Transverse colon (tissue), 4 donors: Measurements from ENCODE around the gene FOXC2.

Source experiments
- CTCF ChIP-seq, 5 experiments: fragments of 200-600 bp in 3 of 5; fragments of 450-650 bp in 2 of 5; sonication (generic) in 3 of 5; IDR thresholded peaks; 1 replicate in 2 of 5; 2 replicates in 3 of 5; pipeline ENCODE4 v1.5.1; 2016 to 2017; ENCODE audit warnings: antibody characterized with exemption in 5 of 5, inconsistent platforms in 3 of 5, mild to moderate bottlenecking in 2 of 5, moderate library complexity in 1 of 5
- POLR2AphosphoS5 ChIP-seq, 3 donors: sonication (generic); formaldehyde crosslinking; IDR thresholded peaks; one replicate each; pipeline ENCODE4 v1.6.1; 2016; ENCODE audit warnings: antibody characterized with exemption in 3 of 3

GRCh38 chr16:86618431-86619238, 52.0 kb downstream of the FOXC2 start:
- TF ChIP-seq CTCF (IDR thresholded peaks at IDR 0.05) = no peak
- no peak for TF ChIP-seq POLR2AphosphoS5 (IDR thresholded peaks at IDR 0.05)
